Measurements from ENCODE around the gene LPCAT1.
"Not testable (repeated sequence)": the region's sequence is repeated elsewhere in the genome, so short reads cannot be mapped to it uniquely, and the experiment has no call there.

The LPCAT1 gene

GRCh38 chr5:1507961-1508658, 15.7 kb downstream of the LPCAT1 start:
- no peak for DNase-seq (ENCODE audit: low spot score in 2 of 2)
- in situ Hi-C loops (cut with MboI; ENCODE audit: low sequenced_read_pairs): no loop called here
- H3K36me3 ChIP-seq (replicated peaks): peaks cover 26% of the 10 kb centered on the region
- H3K4me3 ChIP-seq: no peak overlapping the region
- no peaks in the 10 kb centered on the region for H3K27me3 ChIP-seq (ENCODE audit: low read depth)
- no peaks in the 10 kb centered on the region for H3K9me3 ChIP-seq
- H3K4me1 ChIP-seq: no peaks in the 10 kb centered on the region

- Histone ChIP-seq H3K4me1 (no peaks in the 10 kb centered on the region), H3K36me3 (replicated peaks) (peaks cover 23% of the 10 kb centered on the region)
- in situ Hi-C loops (cut with MboI; ENCODE audit: low sequenced_read_pairs): no loop called here
Measured at GRCh38 chr5:1507457-1507856, 16.3 kb downstream of the LPCAT1 start.

GRCh38 chr5:1507014-1507375, 16.8 kb downstream of the LPCAT1 start:
- Histone ChIP-seq H3K36me3 (replicated peaks) (peaks cover 18% of the 10 kb centered on the region), H3K9me3 (no peaks in the 10 kb centered on the region), H3K4me3 (no peak overlapping the region), H3K27me3 (ENCODE audit: low read depth) (no peaks in the 10 kb centered on the region), H3K4me1 (no peaks in the 10 kb centered on the region)
- no peak for DNase-seq (ENCODE audit: low spot score in 2 of 2)
- in situ Hi-C loops (cut with MboI; ENCODE audit: low sequenced_read_pairs): no loop called here

More at GRCh38 chr5:1507457-1507856, 16.3 kb downstream of the LPCAT1 start:
- no peaks in the 10 kb centered on the region for H3K9me3 ChIP-seq
- no peak overlapping the region for H3K4me3 ChIP-seq
- no peaks in the 10 kb centered on the region for H3K27me3 ChIP-seq (ENCODE audit: low read depth)
- DNase-seq (ENCODE audit: low spot score in 2 of 2): no peak

DNA sequence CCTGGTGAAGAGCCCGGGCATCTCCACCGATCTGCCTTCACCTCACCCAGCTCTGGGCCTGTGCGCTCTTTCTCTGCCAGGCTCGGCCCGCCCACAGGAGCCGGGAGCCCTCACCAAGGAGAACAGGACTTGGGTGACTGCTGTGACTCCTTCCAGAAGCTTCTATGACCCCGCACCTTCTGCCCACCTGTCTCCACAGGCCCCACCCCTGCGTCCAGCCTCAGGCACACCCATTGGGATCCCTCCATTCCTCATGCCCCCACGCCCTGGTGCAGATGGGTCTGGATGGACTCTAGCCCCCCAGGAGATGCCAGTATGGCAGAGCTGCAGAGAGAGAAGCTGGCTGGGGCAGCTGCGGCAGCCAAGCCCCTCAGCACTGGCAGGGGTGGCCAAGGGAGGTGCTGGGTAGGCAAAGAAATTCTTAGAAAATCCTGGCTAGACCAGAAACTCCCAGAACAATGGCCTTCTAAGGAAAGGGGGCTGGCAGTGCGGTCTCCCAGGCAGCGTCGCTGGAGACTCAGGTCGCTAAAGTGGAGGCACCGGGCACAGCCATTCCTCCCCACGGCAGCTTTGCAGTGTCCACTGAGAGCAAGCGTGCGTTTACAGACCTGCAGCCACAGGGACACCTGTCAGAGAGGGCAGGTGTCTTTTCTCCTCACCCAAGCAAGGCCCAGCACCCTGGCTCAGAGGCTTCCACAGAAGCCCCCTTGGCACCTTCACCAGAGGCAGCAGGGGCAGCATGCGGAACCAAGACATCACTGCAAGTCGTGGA, 17.3 kb downstream of the LPCAT1 start:
- Histone ChIP-seq H3K36me3 (replicated peaks) (peaks cover 15% of the 10 kb centered on the region), H3K9me3 (no peaks in the 10 kb centered on the region), H3K4me3 (no peak overlapping the region), H3K4me1 (no peaks in the 10 kb centered on the region), H3K27me3 (ENCODE audit: low read depth) (no peaks in the 10 kb centered on the region)
- no peak for DNase-seq (ENCODE audit: low spot score in 2 of 2)
- in situ Hi-C loops (cut with MboI; ENCODE audit: low sequenced_read_pairs): no loop called here

- Histone ChIP-seq H3K27me3 (ENCODE audit: low read depth) (no peaks in the 10 kb centered on the region), H3K4me1 (no peaks in the 10 kb centered on the region), H3K4me3 (no peak overlapping the region), H3K36me3 (replicated peaks) (peaks cover 16% of the 10 kb centered on the region), H3K9me3 (no peaks in the 10 kb centered on the region)
- no peak for DNase-seq (ENCODE audit: low spot score in 2 of 2)
- in situ Hi-C loops (cut with MboI; ENCODE audit: low sequenced_read_pairs): no loop called here
Measured at GRCh38 chr5:1505506-1506241, 18.1 kb downstream of the LPCAT1 start.

DNA sequence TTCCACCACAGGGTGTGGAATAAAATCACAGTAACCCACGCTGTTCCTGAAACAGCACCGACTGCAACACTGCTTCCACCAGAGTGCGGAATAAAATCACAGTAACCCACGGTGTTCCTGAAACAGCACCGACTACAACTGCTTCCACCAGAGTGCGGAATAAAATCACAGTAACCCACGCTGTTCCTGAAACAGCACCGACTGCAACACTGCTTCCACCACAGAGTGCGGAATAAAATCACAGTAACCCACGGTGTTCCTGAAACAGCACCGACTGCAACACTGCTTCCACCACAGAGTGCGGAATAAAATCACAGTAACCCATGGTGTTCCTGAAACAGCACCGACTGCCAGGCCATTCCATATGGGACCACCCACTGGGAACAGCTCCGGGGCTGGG, 18.7 kb downstream of the LPCAT1 start:
- DNase-seq (ENCODE audit: low spot score in 2 of 2); in situ Hi-C loops (cut with MboI; ENCODE audit: low sequenced_read_pairs); H3K4me3 ChIP-seq; H3K9me3 ChIP-seq; H3K27me3 ChIP-seq (ENCODE audit: low read depth); H3K4me1 ChIP-seq: not testable (repeated sequence)
- H3K36me3 ChIP-seq (replicated peaks): peaks cover 10% of the 10 kb centered on the region

DNA sequence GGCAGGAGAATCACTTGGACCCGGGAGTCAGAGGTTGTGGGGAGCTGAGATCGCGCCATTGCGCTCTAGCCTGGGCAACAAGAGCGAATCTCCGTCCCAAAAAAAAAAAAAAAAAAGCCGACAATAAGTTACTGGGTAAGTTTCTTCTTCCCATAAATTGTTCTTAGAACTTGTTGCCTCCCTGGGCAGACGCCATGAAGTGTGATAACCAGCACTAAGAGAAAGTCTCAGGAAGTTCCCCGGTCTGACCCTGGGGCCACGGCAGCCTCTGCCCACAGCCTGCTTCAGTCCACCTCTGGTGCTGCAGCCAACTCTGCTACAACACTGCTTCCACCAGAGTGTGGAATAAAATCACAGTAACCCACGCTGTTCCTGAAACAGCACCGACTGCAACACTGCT, 19.1 kb downstream of the LPCAT1 start:
- Histone ChIP-seq H3K4me1 (no peaks in the 10 kb centered on the region), H3K27me3 (ENCODE audit: low read depth) (no peaks in the 10 kb centered on the region), H3K4me3 (no peak overlapping the region), H3K36me3 (replicated peaks) (peaks cover 11% of the 10 kb centered on the region), H3K9me3 (no peaks in the 10 kb centered on the region)
- in situ Hi-C loops (cut with MboI; ENCODE audit: low sequenced_read_pairs): no loop called here
- DNase-seq (ENCODE audit: low spot score in 2 of 2): no peak

GRCh38 chr5:1504069-1504595, 19.6 kb downstream of the LPCAT1 start:
- H3K4me1 ChIP-seq: no peaks in the 10 kb centered on the region
- in situ Hi-C loops (cut with MboI; ENCODE audit: low sequenced_read_pairs): no loop called here
- H3K27me3 ChIP-seq (ENCODE audit: low read depth): no peaks in the 10 kb centered on the region
- no peaks in the 10 kb centered on the region for H3K9me3 ChIP-seq
- H3K36me3 ChIP-seq (replicated peaks): peaks cover 11% of the 10 kb centered on the region
- no peak overlapping the region for H3K4me3 ChIP-seq
- no peak for DNase-seq (ENCODE audit: low spot score in 2 of 2)

DNA sequence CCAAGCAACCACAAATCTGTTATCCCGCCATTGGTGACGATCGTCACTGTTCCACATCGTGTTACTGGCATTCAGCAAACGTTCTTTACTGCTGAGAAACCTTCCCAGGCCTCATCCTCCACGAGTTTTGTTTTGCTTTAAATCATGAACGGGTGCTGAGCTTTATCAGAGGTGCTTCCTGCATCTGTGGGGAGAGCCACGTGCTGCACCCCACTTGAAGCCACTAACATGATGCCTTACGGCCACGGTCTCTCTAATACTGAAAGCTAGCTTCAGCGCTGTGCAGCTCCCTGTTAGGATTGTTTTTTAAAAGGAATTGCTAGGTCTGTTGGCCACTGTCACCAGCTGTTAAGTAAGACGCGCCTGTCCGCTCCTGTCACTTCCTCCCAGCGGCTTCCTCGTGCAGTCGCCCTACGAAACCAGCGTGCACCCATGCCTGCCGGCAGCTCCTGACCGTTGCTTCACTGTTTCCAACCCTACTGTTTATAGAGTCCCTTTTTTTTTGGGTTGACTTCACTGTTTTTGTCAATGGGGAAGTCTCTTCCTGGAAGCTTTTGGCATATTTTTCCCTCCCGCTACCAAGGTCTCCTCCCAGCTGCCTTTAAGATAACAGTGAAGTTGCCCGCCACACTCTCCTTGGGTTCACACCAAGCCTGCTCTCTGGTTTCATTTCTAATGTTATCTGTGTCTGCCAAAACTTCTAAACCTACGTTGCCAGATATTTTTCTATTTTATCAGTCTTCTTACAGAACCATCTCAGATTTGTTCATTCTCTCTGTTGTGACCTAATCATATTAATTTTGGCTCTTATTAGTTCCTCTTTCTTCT, 20.3 kb downstream of the LPCAT1 start:
- H3K4me3 ChIP-seq: no peak overlapping the region
- no peaks in the 10 kb centered on the region for H3K4me1 ChIP-seq
- H3K27me3 ChIP-seq (ENCODE audit: low read depth): no peaks in the 10 kb centered on the region
- in situ Hi-C loops (cut with MboI; ENCODE audit: low sequenced_read_pairs): no loop called here
- H3K36me3 ChIP-seq (replicated peaks): peaks cover 15% of the 10 kb centered on the region
- no peaks in the 10 kb centered on the region for H3K9me3 ChIP-seq
- no peak for DNase-seq (ENCODE audit: low spot score in 2 of 2)

- Histone ChIP-seq H3K36me3 (replicated peaks) (peaks cover 20% of the 10 kb centered on the region), H3K27me3 (ENCODE audit: low read depth) (no peaks in the 10 kb centered on the region), H3K4me1 (no peaks in the 10 kb centered on the region), H3K9me3 (no peaks in the 10 kb centered on the region), H3K4me3 (no peak overlapping the region)
- in situ Hi-C loops (cut with MboI; ENCODE audit: low sequenced_read_pairs): no loop called here
- no peak for DNase-seq (ENCODE audit: low spot score in 2 of 2)
Measured at GRCh38 chr5:1502737-1503120, 21.0 kb downstream of the LPCAT1 start.

GRCh38 chr5:1502046-1502736, 21.6 kb downstream of the LPCAT1 start:
- peaks cover 23% of the 10 kb centered on the region for H3K36me3 ChIP-seq (replicated peaks)
- H3K4me1 ChIP-seq: no peaks in the 10 kb centered on the region
- in situ Hi-C loops (cut with MboI; ENCODE audit: low sequenced_read_pairs): no loop called here
- no peaks in the 10 kb centered on the region for H3K27me3 ChIP-seq (ENCODE audit: low read depth)
- H3K9me3 ChIP-seq: no peaks in the 10 kb centered on the region
- DNase-seq (ENCODE audit: low spot score in 2 of 2): peak in 1 of 2 experiments; percentile 53
- H3K4me3 ChIP-seq: no peak overlapping the region

GRCh38 chr5:1501372-1502045, 22.3 kb downstream of the LPCAT1 start:
- peaks cover 25% of the 10 kb centered on the region for H3K36me3 ChIP-seq (replicated peaks)
- no peak overlapping the region for H3K4me3 ChIP-seq
- DNase-seq (ENCODE audit: low spot score in 2 of 2): no peak
- no peaks in the 10 kb centered on the region for H3K9me3 ChIP-seq
- H3K4me1 ChIP-seq: no peaks in the 10 kb centered on the region
- in situ Hi-C loops (cut with MboI; ENCODE audit: low sequenced_read_pairs): no loop called here
- no peaks in the 10 kb centered on the region for H3K27me3 ChIP-seq (ENCODE audit: low read depth)

Data from HAP-1 (cell line).